IPS-11a (cell line): ENCODE data around the gene SMS.

Source experiments
- H3K4me3 ChIP-seq: one replicate; pipeline ENCODE4 v1.5.1; 2013; ENCODE audit warnings: low read depth, low read length, control low read depth

SMS gene

DNA sequence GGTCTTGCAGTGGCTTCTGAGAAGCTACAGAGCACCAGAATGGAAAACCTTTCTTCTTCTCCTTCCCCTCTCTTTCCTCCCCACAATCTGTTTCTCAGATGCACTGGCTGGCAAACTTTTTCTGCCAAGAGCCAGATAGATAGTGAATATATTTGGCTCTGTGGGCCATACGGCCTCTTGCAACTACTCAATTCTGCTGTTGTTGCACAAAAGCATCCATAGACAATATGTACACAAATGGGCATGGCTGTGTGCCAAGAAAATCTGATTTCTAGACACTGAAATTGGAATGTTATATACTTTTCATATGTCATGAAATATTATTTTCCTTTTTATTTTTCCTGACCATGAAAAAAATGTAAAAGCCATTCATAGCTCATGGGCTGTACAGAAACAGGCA is 94.7 kb downstream of the SMS start:
- H3K4me3 ChIP-seq = no peak overlapping the region

DNA sequence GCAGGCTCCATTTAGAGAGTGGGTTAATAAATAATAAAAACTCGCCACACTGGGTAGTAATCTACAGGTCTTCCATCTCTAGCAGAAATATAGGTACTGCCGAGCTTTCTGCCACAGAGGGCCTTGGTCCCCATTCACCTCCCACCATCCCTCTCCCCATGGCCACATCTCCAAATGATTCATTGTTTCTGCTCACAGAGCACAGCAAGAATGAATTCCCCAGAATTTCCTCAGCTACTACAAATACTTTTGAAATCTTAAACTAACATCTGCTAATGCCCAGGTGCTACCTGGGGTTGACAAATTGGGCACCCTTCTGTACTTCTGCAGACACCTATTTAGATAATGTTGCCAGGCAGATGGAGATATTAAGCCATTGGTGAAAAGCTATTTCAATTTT is 96.7 kb downstream of the SMS start:
- no peak overlapping the region for H3K4me3 ChIP-seq

DNA sequence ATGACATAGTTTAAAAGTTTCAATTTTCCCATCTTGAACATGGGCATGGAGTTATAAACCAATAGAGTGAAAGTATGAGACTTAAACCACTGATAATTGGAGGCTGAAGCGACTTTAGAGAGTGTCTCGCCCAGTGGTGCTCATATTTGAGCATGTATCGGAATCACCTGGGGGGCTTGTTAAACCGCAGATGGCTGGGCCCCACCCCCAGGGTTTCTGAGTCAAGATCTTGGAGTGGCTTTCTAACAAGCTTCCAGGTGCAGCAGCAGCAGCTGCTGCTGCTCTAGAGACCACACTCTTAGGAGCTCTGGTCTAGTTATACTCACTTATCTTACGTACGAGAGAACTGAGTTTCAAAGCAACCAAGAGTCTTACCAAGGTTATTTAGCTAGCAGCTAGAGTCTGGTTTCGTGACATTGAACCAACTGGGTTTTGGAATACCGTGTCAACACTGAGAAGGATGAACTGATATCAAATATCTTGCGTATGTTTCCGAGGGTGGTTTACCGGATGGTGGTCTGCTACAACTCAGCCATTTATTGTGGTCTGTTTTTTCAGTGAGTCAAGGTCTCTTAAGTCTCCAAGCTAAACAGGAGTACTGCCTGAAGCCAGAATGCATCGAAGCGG is 97.5 kb downstream of the SMS start:
- no peak overlapping the region for H3K4me3 ChIP-seq

- H3K4me3 ChIP-seq = no peak overlapping the region
Measured at GRCh38 chrX:22039541-22039940, 99.0 kb downstream of the SMS start.

GRCh38 chrX:22040184-22040583 is 99.7 kb downstream of the SMS start:
- no peak overlapping the region for H3K4me3 ChIP-seq

GRCh38 chrX:22041907-22042530 is 101.5 kb downstream of the SMS start:
- no peak overlapping the region for H3K4me3 ChIP-seq

GRCh38 chrX:22043872-22044271 is 103.4 kb downstream of the SMS start:
- no peak overlapping the region for H3K4me3 ChIP-seq
